Breast epithelium (tissue), 3 donors: Measurements from ENCODE around the gene PLXNA4.

ENCODE experiments used
- POLR2AphosphoS5 ChIP-seq, 3 donors: sonication (generic); formaldehyde crosslinking; IDR thresholded peaks; one replicate each; pipeline ENCODE4 v1.6.1; 2017; ENCODE audit warnings: antibody characterized with exemption in 3 of 3
- TF ChIP-seq, protein P1 (sequence below), 3 donors: fragments of 450-650 bp; IDR thresholded peaks; one replicate each; pipeline ENCODE4 v1.5.1; 2016 to 2017; ENCODE audit warnings: antibody characterized with exemption in 3 of 3, mild to moderate bottlenecking in 3 of 3, moderate library complexity in 3 of 3

DNA sequence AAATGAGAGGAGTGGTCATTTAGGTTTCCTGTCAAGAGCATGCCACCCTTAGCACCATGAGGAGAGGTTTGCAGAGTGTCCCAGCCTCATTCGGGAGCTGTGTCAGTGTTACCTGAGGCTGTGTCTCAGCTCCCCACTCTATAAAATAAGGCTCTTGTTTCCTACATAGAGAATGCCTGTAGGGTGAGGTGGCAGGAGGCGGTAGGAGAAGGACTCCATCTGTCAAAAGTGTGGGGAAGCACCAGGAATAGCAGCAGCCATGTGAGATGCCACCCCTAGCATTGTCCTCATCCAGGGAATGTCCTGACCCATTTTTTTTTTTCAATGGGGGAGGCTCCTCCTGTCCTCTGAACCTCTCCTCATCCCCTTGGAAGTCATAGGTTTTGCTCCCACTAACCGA, 451.2 kb downstream of the PLXNA4 start:
- TF ChIP-seq, protein P1, sequence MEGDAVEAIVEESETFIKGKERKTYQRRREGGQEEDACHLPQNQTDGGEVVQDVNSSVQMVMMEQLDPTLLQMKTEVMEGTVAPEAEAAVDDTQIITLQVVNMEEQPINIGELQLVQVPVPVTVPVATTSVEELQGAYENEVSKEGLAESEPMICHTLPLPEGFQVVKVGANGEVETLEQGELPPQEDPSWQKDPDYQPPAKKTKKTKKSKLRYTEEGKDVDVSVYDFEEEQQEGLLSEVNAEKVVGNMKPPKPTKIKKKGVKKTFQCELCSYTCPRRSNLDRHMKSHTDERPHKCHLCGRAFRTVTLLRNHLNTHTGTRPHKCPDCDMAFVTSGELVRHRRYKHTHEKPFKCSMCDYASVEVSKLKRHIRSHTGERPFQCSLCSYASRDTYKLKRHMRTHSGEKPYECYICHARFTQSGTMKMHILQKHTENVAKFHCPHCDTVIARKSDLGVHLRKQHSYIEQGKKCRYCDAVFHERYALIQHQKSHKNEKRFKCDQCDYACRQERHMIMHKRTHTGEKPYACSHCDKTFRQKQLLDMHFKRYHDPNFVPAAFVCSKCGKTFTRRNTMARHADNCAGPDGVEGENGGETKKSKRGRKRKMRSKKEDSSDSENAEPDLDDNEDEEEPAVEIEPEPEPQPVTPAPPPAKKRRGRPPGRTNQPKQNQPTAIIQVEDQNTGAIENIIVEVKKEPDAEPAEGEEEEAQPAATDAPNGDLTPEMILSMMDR (IDR thresholded peaks at IDR 0.05): no peak
- no peak for TF ChIP-seq POLR2AphosphoS5 (IDR thresholded peaks at IDR 0.05)
